Fibroblast of the aortic adventitia (primary cell): ENCODE data around the gene ZNF613. TPM values are rescaled to one million over a fixed set of nuclear protein-coding genes. Genes with fewer than 3 reads are reported as not detected.
"Not testable (repeated sequence)": the region's sequence is repeated elsewhere in the genome, so short reads cannot be mapped to it uniquely, and the experiment has no call there.

Source experiments
- DNase-seq: peaks from one replicate; pipeline ENCODE4 v3.0.0-alpha.2; 2010; ENCODE audit warnings: low read depth
- H3K4me3 ChIP-seq: 2 replicates; pipeline ENCODE4 v1.5.1; 2011; ENCODE audit warnings: low read depth, mild to moderate bottlenecking, control low read depth, low read length, moderate library complexity
- total RNA-seq: library from RNA; depleted of rRNA; stranded (reverse); fragments of >200 nt; gene quantifications from 2 replicates; pipeline ENCODE4 v1.2.3, GENCODE V29; 2012; ENCODE audit warnings: low replicate concordance
- TF ChIP-seq, protein P1 (sequence below): IDR thresholded peaks from 2 replicates; pipeline ENCODE4 v1.5.1; 2011; ENCODE audit warnings: mild to moderate bottlenecking, low read length, control low read depth, inconsistent platforms; ENCODE audit not compliant: insufficient read depth

Gene ZNF613
- total RNA-seq, 1 donor: 7.8 TPM

DNA sequence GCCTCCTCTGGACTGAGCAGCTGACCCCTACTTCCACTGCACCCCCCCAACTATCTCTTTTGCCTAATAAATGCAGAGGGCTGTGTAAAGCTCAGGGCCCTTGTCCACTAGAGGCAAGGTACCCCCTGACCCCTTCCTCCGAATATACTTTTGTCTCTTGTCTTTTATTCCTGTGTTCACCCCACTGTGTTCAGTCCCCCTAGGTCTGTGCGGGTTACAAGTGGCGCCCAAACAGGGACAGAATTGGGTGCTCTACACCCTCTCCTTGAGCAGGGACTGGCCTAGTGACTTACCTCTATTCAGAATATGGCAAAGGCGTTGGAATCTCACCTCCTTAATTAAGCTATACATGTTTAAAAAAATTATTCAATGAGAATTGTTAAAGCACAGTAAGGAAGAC is 44.4 kb downstream of the ZNF613 start:
- no peak overlapping the region for H3K4me3 ChIP-seq
- peak; percentile 22 for DNase-seq
- TF ChIP-seq, protein P1, sequence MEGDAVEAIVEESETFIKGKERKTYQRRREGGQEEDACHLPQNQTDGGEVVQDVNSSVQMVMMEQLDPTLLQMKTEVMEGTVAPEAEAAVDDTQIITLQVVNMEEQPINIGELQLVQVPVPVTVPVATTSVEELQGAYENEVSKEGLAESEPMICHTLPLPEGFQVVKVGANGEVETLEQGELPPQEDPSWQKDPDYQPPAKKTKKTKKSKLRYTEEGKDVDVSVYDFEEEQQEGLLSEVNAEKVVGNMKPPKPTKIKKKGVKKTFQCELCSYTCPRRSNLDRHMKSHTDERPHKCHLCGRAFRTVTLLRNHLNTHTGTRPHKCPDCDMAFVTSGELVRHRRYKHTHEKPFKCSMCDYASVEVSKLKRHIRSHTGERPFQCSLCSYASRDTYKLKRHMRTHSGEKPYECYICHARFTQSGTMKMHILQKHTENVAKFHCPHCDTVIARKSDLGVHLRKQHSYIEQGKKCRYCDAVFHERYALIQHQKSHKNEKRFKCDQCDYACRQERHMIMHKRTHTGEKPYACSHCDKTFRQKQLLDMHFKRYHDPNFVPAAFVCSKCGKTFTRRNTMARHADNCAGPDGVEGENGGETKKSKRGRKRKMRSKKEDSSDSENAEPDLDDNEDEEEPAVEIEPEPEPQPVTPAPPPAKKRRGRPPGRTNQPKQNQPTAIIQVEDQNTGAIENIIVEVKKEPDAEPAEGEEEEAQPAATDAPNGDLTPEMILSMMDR: no peak

GRCh38 chr19:51975787-51976186 is 48.5 kb downstream of the ZNF613 start:
- H3K4me3 ChIP-seq, DNase-seq: not testable (repeated sequence)

DNA sequence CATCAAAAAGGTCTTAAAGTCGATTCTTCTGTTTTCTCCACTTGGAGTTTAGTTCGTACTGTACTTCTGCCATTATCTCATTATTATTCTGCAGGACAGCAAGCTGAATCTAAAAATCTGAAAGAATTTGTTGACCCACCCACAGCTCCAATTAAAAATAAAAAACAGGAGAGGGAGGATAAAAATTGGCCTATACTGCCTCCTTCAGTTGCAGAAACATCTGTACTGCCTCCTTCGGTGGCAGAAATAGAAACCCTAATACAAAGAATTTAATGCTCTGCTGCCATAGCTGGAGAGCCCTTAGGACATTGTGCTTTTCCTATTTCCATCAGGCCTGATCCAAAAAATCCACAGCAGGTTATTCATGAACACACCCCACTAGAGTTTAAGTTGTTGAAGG is 49.6 kb downstream of the ZNF613 start:
- TF ChIP-seq, protein P1: no peak
- no peak for DNase-seq
- H3K4me3 ChIP-seq: no peak overlapping the region

DNA sequence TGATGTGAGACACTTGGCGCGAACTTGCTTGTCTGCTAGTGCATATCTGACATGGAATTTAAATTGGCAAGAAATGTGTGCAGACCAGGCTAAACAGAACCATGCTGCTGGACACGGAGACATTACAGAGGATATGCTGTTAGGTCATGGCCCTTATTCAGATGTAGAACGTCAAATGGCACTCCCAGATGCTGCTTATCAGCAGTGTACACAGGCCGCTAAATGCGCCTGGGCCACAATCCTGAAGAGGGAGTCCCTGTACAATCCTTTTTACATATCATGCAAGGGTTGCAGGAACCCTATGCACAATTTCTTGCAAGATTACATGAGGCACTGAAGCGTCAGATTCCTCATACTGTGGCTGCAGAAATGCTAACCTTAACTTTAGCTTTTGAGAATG is 50.1 kb downstream of the ZNF613 start:
- DNase-seq: no peak
- TF ChIP-seq, protein P1: no peak
- H3K4me3 ChIP-seq: no peak overlapping the region

DNA sequence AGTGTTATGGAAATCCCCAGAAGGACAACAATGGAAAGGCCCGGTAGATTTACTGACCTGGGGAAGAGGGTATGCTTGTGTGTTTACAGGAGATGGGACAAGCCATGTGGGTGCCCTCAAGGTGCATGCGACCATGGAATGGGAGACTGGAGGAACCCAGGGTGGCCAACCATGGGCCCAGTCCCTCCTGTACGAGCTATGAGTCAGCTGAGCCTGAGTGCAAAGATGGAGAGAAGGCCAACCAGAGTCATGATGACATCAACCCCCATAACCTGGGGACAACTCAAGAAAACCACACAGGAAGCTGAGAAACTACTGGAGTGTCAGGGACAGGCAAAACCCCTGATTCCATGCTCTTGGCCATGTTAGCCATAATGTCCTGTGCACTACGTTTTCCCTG is 51.6 kb downstream of the ZNF613 start:
- DNase-seq: no peak
- TF ChIP-seq, protein P1: no peak
- no peak overlapping the region for H3K4me3 ChIP-seq

GRCh38 chr19:51980116-51980736 is 53.0 kb downstream of the ZNF613 start:
- TF ChIP-seq, protein P1: no peak
- DNase-seq: no peak
- H3K4me3 ChIP-seq: no peak overlapping the region

- H3K4me3 ChIP-seq, DNase-seq: not testable (repeated sequence)
Observed at GRCh38 chr19:51980926-51981325, 53.7 kb downstream of the ZNF613 start.

DNA sequence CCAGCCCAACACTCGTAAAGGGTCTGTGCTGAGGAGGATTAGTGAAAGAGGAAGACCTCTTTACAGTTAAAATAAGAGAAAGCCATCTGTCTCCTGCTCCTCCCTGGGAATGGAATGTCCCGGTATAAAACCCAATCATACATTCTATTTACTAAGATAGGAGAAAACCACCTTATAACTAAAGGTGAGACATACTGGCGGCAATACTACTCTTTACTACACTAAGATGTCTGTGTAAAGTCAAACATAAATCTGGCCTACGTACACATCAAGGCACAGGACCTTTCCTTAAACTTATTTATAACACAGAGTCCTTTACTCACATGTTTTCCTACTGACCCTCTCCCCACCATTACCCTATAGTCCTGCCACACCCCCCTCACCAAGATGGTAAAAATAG is 56.1 kb downstream of the ZNF613 start:
- TF ChIP-seq, protein P1: no peak
- no peak overlapping the region for H3K4me3 ChIP-seq
- no peak for DNase-seq
